Left ventricle myocardium inferior (tissue), 1 donor: ENCODE results near the gene BTAF1. TPM values are rescaled to one million over a fixed set of nuclear protein-coding genes. Genes with fewer than 3 reads are reported as not detected.

Experiments
- DNase-seq: peaks from one replicate; pipeline ENCODE4 v3.0.0-alpha.2; 2020
- H3K27ac ChIP-seq: fragments of 200-600 bp; replicated peaks from 2 replicates; pipeline ENCODE4 v1.8.0; 2021
- H3K27me3 ChIP-seq: fragments of 200-600 bp; 2 replicates; pipeline ENCODE4 v1.8.0; 2021; ENCODE audit warnings: low read depth
- H3K36me3 ChIP-seq: fragments of 200-600 bp; 2 replicates; pipeline ENCODE4 v1.8.0; 2021
- H3K4me1 ChIP-seq: fragments of 200-600 bp; 2 replicates; pipeline ENCODE4 v1.8.0; 2021
- H3K4me3 ChIP-seq: fragments of 200-600 bp; 2 replicates; pipeline ENCODE4 v1.8.0; 2021; ENCODE audit warnings: mild to moderate bottlenecking, moderate library complexity
- H3K9me3 ChIP-seq: fragments of 200-600 bp; replicated peaks from 2 replicates; pipeline ENCODE4 v1.8.0; 2021
- CTCF ChIP-seq: fragments of 200-600 bp; IDR thresholded peaks from 2 replicates; pipeline ENCODE4 v1.8.0; 2021; ENCODE audit warnings: antibody characterized with exemption, mild to moderate bottlenecking, borderline replicate concordance
- intact Hi-C: fragments of 100-400 bp; cut with micrococcal nuclease; formaldehyde crosslinking; loops from one replicate; pipeline ENCODE4 v1.11.0; 2022
- total RNA-seq: library from RNA; stranded (reverse); fragmentation: NEBNext Ultra II Directional; extraction: Animal tissue kit (Norgen Biotek cat#: 25700); gene quantifications from one replicate; pipeline ENCODE4 v1.2.1, GENCODE V29; 2021
- donor health status: DM: no; HTN: yes; CAD: no; lungs with severe emphysema.

BTAF1 gene
- total RNA-seq, 1 donor from 2014 or later = 11.7 TPM

- TF ChIP-seq CTCF = no peak
- DNase-seq = no peak
- no peaks in the 10 kb centered on the region for H3K27me3 ChIP-seq
- no peak overlapping the region for H3K4me3 ChIP-seq
- peaks cover 4% of the 10 kb centered on the region for H3K36me3 ChIP-seq
- intact Hi-C loops = no loop called here
- peak overlapping the region; percentile 79 for H3K27ac ChIP-seq
- no peaks in the 10 kb centered on the region for H3K9me3 ChIP-seq
- H3K4me1 ChIP-seq = peaks cover 28% of the 10 kb centered on the region
Observed at GRCh38 chr10:92052741-92053140, 129.2 kb downstream of the BTAF1 start.

GRCh38 chr10:92054807-92055206 is 131.2 kb downstream of the BTAF1 start:
- no peak for TF ChIP-seq CTCF
- intact Hi-C loops = no loop called here
- peaks cover 29% of the 10 kb centered on the region for H3K4me1 ChIP-seq
- no peak overlapping the region for H3K27ac ChIP-seq
- H3K36me3 ChIP-seq = peaks cover 4% of the 10 kb centered on the region
- no peak for DNase-seq
- no peaks in the 10 kb centered on the region for H3K9me3 ChIP-seq
- no peaks in the 10 kb centered on the region for H3K27me3 ChIP-seq
- H3K4me3 ChIP-seq = no peak overlapping the region

GRCh38 chr10:92062273-92062672 is 138.7 kb downstream of the BTAF1 start:
- Histone ChIP-seq H3K4me1 (peaks cover 28% of the 10 kb centered on the region), H3K27me3 (no peaks in the 10 kb centered on the region), H3K4me3 (no peak overlapping the region), H3K27ac (peak overlapping the region; percentile 78), H3K9me3 (no peaks in the 10 kb centered on the region), H3K36me3 (no peaks in the 10 kb centered on the region)
- no peak for DNase-seq
- intact Hi-C loops = no loop called here
- TF ChIP-seq CTCF = no peak

GRCh38 chr10:92064506-92064905 is 140.9 kb downstream of the BTAF1 start:
- Histone ChIP-seq H3K27me3 (no peaks in the 10 kb centered on the region), H3K4me3 (no peak overlapping the region), H3K27ac (peak overlapping the region; percentile 78), H3K36me3 (no peaks in the 10 kb centered on the region), H3K4me1 (peaks cover 33% of the 10 kb centered on the region), H3K9me3 (no peaks in the 10 kb centered on the region)
- intact Hi-C loops = no loop called here
- no peak for DNase-seq
- no peak for TF ChIP-seq CTCF

- H3K36me3 ChIP-seq = no peaks in the 10 kb centered on the region
- intact Hi-C loops = no loop called here
- no peak for DNase-seq
- no peak overlapping the region for H3K4me3 ChIP-seq
- peaks cover 33% of the 10 kb centered on the region for H3K4me1 ChIP-seq
- no peak for TF ChIP-seq CTCF
- no peaks in the 10 kb centered on the region for H3K27me3 ChIP-seq
- no peak overlapping the region for H3K27ac ChIP-seq
- no peaks in the 10 kb centered on the region for H3K9me3 ChIP-seq
Observed at GRCh38 chr10:92066386-92066785, 142.8 kb downstream of the BTAF1 start.

GRCh38 chr10:92068900-92069299 is 145.3 kb downstream of the BTAF1 start:
- DNase-seq = no peak
- Histone ChIP-seq H3K27me3 (no peaks in the 10 kb centered on the region), H3K4me3 (no peak overlapping the region), H3K36me3 (no peaks in the 10 kb centered on the region), H3K9me3 (no peaks in the 10 kb centered on the region), H3K4me1 (peaks cover 19% of the 10 kb centered on the region), H3K27ac (no peak overlapping the region)
- no peak for TF ChIP-seq CTCF
- intact Hi-C loops = no loop called here
